Hepatocyte (in vitro differentiated cells): ENCODE data around the gene CPNE6. TPM values are rescaled to one million over a fixed set of nuclear protein-coding genes. Genes with fewer than 3 reads are reported as not detected.

Experiments used
- DNase-seq: peaks from one replicate; pipeline ENCODE4 v3.0.0-alpha.2; 2016; ENCODE audit warnings: low spot score
- H2AFZ ChIP-seq: fragments of 200-600 bp; sonication (generic); 2 replicates; pipeline ENCODE4 v1.6.0; 2016; ENCODE audit warnings: antibody characterized with exemption, mild to moderate bottlenecking
- H3K27ac ChIP-seq: fragments of 200-600 bp; sonication (generic); 2 replicates; pipeline ENCODE4 v1.5.1; 2016; ENCODE audit warnings: mild to moderate bottlenecking
- H3K27me3 ChIP-seq: fragments of 200-600 bp; sonication (generic); 2 replicates; pipeline ENCODE4 v1.6.1; 2016
- H3K36me3 ChIP-seq: fragments of 200-600 bp; sonication (generic); replicated peaks from 2 replicates; pipeline ENCODE4 v1.5.1; 2016; ENCODE audit warnings: low read depth; ENCODE audit not compliant: insufficient read depth
- H3K4me1 ChIP-seq: fragments of 200-600 bp; sonication (generic); 2 replicates; pipeline ENCODE4 v1.5.1; 2016; ENCODE audit warnings: mild to moderate bottlenecking, moderate library complexity; ENCODE audit not compliant: insufficient read depth
- H3K4me2 ChIP-seq: fragments of 200-600 bp; sonication (generic); 2 replicates; pipeline ENCODE4 v1.6.0; 2016
- H3K4me3 ChIP-seq: fragments of 200-600 bp; sonication (generic); 2 replicates; pipeline ENCODE4 v1.5.1; 2016; ENCODE audit warnings: mild to moderate bottlenecking
- H3K79me2 ChIP-seq: fragments of 200-600 bp; sonication (generic); 2 replicates; pipeline ENCODE4 v1.6.0; 2017; ENCODE audit warnings: mild to moderate bottlenecking
- H3K9me2 ChIP-seq: fragments of 200-600 bp; sonication (generic); replicated peaks from 2 replicates; pipeline ENCODE4 v1.6.0; 2017; ENCODE audit warnings: mild to moderate bottlenecking; ENCODE audit not compliant: insufficient read depth
- H3K9me3 ChIP-seq: fragments of 200-600 bp; sonication (generic); 2 replicates; pipeline ENCODE4 v1.5.1; 2016; ENCODE audit warnings: low read depth, mild to moderate bottlenecking
- H4K20me1 ChIP-seq: fragments of 200-600 bp; sonication (generic); 2 replicates; pipeline ENCODE4 v1.6.0; 2016; ENCODE audit warnings: mild to moderate bottlenecking; ENCODE audit not compliant: insufficient read depth, poor library complexity, severe bottlenecking
- EZH2 ChIP-seq: fragments of 200-600 bp; sonication (generic); IDR thresholded peaks from 2 replicates; pipeline ENCODE4 v1.6.1; 2016; ENCODE audit warnings: antibody characterized with exemption, mild to moderate bottlenecking, borderline replicate concordance
- EZH2phosphoT487 ChIP-seq: fragments of 200-600 bp; sonication (generic); IDR thresholded peaks from one replicate; pipeline ENCODE4 v1.6.1; 2018; ENCODE audit warnings: antibody characterized with exemption, mild to moderate bottlenecking, low read depth, moderate library complexity; ENCODE audit not compliant: unreplicated experiment, severe bottlenecking
- WGBS: methylation state at CpG from one replicate; pipeline ENCODE4 v1.1.6; 2016; ENCODE audit warnings: low lambda C conversion rate; ENCODE audit errors: missing lambda C conversion rate; 5-methylcytosine and 5-hydroxymethylcytosine counted together
- polyA plus RNA-seq: library from polyadenylated mRNA; unstranded; fragments of >200 nt; fragmentation: Nextera tagmentation; extraction: Ambion mirVana; gene quantifications from 2 replicates; pipeline ENCODE4 v1.2.1, GENCODE V29; 2016
- total RNA-seq: library from RNA; depleted of rRNA; stranded (reverse); fragments of >200 nt; gene quantifications from 2 replicates; pipeline ENCODE4 v1.2.3, GENCODE V29; 2014
- TF ChIP-seq, protein P1 (sequence below): fragments of 200-600 bp; sonication (generic); IDR thresholded peaks from 2 replicates; pipeline ENCODE4 v1.5.1; 2016; ENCODE audit warnings: antibody characterized with exemption, mild to moderate bottlenecking; ENCODE audit not compliant: poor library complexity

CPNE6 gene
- total and polyA plus RNA-seq, 2 experiments from 2014 or later = not detected

DNA sequence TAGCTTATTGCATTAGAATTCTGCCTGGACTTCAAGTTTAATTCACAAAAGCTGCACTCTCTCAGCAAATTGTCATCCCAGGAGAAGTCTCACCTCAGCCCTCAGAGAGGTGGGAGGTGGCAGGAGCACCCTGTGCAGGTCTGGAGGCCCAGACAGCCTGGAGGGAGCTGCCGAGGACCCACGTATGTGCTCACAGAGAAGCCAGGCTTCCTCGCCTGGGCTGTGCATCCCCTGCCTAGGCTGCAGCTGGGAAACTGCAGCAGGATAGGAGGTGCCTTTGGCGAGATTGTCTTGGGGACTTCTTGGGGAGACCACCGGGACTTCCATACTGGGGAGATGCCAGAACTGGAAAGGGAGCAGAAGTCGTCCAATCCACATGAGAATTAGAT, 8.8 kb downstream of the CPNE6 start:
- no peaks in the 10 kb centered on the region for H4K20me1 ChIP-seq
- no peak overlapping the region for H3K4me2 ChIP-seq
- H3K27me3 ChIP-seq = peaks cover 4% of the 10 kb centered on the region
- no peaks in the 10 kb centered on the region for H3K36me3 ChIP-seq
- no peak for TF ChIP-seq EZH2
- TF ChIP-seq, protein P1, sequence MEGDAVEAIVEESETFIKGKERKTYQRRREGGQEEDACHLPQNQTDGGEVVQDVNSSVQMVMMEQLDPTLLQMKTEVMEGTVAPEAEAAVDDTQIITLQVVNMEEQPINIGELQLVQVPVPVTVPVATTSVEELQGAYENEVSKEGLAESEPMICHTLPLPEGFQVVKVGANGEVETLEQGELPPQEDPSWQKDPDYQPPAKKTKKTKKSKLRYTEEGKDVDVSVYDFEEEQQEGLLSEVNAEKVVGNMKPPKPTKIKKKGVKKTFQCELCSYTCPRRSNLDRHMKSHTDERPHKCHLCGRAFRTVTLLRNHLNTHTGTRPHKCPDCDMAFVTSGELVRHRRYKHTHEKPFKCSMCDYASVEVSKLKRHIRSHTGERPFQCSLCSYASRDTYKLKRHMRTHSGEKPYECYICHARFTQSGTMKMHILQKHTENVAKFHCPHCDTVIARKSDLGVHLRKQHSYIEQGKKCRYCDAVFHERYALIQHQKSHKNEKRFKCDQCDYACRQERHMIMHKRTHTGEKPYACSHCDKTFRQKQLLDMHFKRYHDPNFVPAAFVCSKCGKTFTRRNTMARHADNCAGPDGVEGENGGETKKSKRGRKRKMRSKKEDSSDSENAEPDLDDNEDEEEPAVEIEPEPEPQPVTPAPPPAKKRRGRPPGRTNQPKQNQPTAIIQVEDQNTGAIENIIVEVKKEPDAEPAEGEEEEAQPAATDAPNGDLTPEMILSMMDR = no peak
- no peak for TF ChIP-seq EZH2phosphoT487
- H3K4me1 ChIP-seq = peaks cover 3% of the 10 kb centered on the region
- DNase-seq = no peak
- H2AFZ ChIP-seq = no peak overlapping the region
- no peaks in the 10 kb centered on the region for H3K79me2 ChIP-seq
- no peak overlapping the region for H3K4me3 ChIP-seq
- H3K27ac ChIP-seq = no peak overlapping the region
- 76% methylated on average over 6 of the region's 6 CpGs for WGBS
- no peaks in the 10 kb centered on the region for H3K9me3 ChIP-seq
- no peaks in the 10 kb centered on the region for H3K9me2 ChIP-seq

DNA sequence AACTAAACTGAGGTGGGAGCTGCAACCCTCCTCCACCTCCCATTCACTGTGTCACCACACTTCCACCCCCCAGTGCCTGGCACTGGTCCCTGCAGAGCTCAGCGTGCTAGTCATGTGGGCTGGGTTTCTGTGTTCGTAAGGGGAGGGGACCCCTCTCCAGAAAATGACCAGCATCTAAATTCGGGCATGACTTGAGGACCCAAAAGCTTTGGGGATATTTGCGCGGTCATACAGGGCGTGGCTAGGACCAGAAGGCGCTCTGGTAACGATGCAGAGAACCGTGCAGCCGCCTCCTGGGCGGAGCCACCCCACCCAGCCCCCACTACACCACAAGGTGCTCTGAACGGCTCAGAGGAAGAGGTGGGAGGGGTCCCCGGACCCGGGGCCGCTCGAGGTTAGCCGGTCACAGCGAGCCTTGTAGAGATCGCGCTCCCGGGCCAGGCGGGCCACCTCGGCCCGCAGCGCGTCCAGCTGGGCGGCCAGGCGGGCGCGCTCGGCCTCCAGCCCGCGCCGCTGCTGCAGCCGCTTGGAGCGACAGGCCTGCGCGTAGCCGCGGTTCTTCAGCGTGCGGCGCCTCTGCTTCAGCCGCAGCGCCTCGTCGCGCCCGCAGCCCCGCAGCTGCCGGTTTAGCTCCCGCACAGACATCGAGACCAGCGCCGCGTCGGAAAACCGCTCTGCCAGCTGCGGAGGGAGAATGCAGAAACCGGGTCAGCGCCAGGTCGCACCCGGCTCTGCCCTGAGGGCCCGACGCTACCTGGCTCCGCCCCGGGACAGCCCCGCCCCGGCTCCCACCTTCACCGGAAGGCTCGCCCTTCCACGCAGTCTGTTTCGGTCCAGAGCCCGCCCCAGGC, 9.8 kb downstream of the CPNE6 start:
- H3K4me3 ChIP-seq = peak overlapping the region; percentile 50
- no peaks in the 10 kb centered on the region for H3K79me2 ChIP-seq
- peaks cover 3% of the 10 kb centered on the region for H3K4me1 ChIP-seq
- H4K20me1 ChIP-seq = no peaks in the 10 kb centered on the region
- DNase-seq = peak; percentile 67
- peak overlapping the region; percentile 60 for H2AFZ ChIP-seq
- H3K9me2 ChIP-seq = no peaks in the 10 kb centered on the region
- H3K27ac ChIP-seq = no peak overlapping the region
- H3K9me3 ChIP-seq = no peaks in the 10 kb centered on the region
- WGBS = under 1% methylated on average over 56 of the region's 74 CpGs
- TF ChIP-seq EZH2phosphoT487 = no peak
- TF ChIP-seq EZH2 = no peak
- TF ChIP-seq, protein P1 = no peak
- peak overlapping the region; percentile 88 for H3K4me2 ChIP-seq
- H3K36me3 ChIP-seq = no peaks in the 10 kb centered on the region
- H3K27me3 ChIP-seq = peaks cover 4% of the 10 kb centered on the region

DNA sequence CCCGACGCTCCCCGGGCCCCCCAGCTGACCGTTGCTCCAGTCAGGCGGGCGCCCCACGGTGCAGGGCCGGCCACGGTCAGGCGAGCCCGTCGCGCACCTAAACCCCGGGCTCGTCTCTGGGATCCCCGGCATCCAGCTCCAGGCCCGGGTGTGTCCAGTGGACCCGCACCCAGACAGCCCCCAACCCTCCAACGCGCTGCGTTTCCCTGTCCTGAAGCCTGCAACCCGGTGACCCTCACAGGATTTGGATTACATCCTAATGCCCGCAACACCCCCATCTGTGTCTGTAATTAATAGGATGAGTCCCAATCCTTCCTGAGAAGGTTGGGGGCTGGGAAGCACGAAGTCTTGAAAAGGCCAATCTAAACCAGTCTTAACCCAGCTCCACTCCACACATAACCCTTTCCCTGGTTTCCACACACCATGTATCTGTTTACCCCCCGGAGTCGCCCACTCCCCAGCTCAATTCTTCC, 10.4 kb downstream of the CPNE6 start:
- Histone ChIP-seq H3K36me3 (no peaks in the 10 kb centered on the region), H3K9me2 (no peaks in the 10 kb centered on the region), H2AFZ (peak overlapping the region; percentile 60)

More for the DNA sequence above, 10.4 kb downstream of the CPNE6 start:
- Histone ChIP-seq H3K4me3 (peak overlapping the region; percentile 50), H3K27ac (no peak overlapping the region), H3K4me2 (peak overlapping the region; percentile 88), H3K4me1 (peaks cover 3% of the 10 kb centered on the region), H4K20me1 (no peaks in the 10 kb centered on the region), H3K79me2 (no peaks in the 10 kb centered on the region), H3K27me3 (peaks cover 4% of the 10 kb centered on the region), H3K9me3 (no peaks in the 10 kb centered on the region)
- 26% methylated on average over 18 of the region's 26 CpGs for WGBS
- DNase-seq = no peak
- TF ChIP-seq, protein P1 = no peak
- TF ChIP-seq EZH2 (no peak), EZH2phosphoT487 (no peak)
